H9 (cell line): ENCODE data around the gene KRT86. TPM values are rescaled to one million over a fixed set of nuclear protein-coding genes. Genes with fewer than 3 reads are reported as not detected.

Experiments
- DNase-seq: peaks from one replicate; pipeline ENCODE4 v3.0.0-alpha.2; 2017
- H2AFZ ChIP-seq: one replicate; pipeline ENCODE4 v1.6.1; 2013; ENCODE audit warnings: mild to moderate bottlenecking, low read length, control low read depth, moderate library complexity
- H2AK5ac ChIP-seq: 2 replicates; pipeline ENCODE4 v1.6.1; 2013; ENCODE audit warnings: low read length, control low read depth, mixed read lengths; ENCODE audit not compliant: insufficient read length
- H2BK120ac ChIP-seq: one replicate; pipeline ENCODE4 v1.6.1; 2013; ENCODE audit warnings: low read depth, mild to moderate bottlenecking, low read length, control low read depth, inconsistent platforms; ENCODE audit not compliant: poor library complexity, severe bottlenecking
- H2BK12ac ChIP-seq: 2 replicates; pipeline ENCODE4 v1.6.1; 2013; ENCODE audit warnings: low read length, control low read depth, mixed read lengths, low read depth; ENCODE audit not compliant: insufficient read length
- H2BK15ac ChIP-seq: 2 replicates; pipeline ENCODE4 v1.6.1; 2013; ENCODE audit warnings: low read depth, low read length, control low read depth
- H2BK20ac ChIP-seq: one replicate; pipeline ENCODE4 v1.6.1; 2013; ENCODE audit warnings: low read depth, mild to moderate bottlenecking, low read length, control low read depth, inconsistent platforms; ENCODE audit not compliant: poor library complexity, severe bottlenecking
- H2BK5ac ChIP-seq: 2 replicates; pipeline ENCODE4 v1.6.1; 2013; ENCODE audit warnings: low read length, control low read depth, mixed read lengths; ENCODE audit not compliant: insufficient read length
- H3K14ac ChIP-seq: 2 replicates; pipeline ENCODE4 v1.6.1; 2013; ENCODE audit warnings: low read length, control low read depth; ENCODE audit not compliant: insufficient read depth
- H3K18ac ChIP-seq: 2 replicates; pipeline ENCODE4 v1.6.1; 2013; ENCODE audit warnings: low read depth, mild to moderate bottlenecking, mixed read lengths, low read length, control low read depth; ENCODE audit not compliant: insufficient read length
- H3K23ac ChIP-seq: 2 replicates; pipeline ENCODE4 v1.6.1; 2013; ENCODE audit warnings: low read length, control low read depth, mixed read lengths, low read depth; ENCODE audit not compliant: insufficient read length
- H3K23me2 ChIP-seq: 2 replicates; pipeline ENCODE4 v1.6.1; 2013; ENCODE audit warnings: low read depth, mild to moderate bottlenecking, mixed read lengths, low read length, control low read depth; ENCODE audit not compliant: insufficient read length, poor library complexity, severe bottlenecking
- H3K27ac ChIP-seq: 2 replicates; pipeline ENCODE4 v1.5.1; 2013; ENCODE audit warnings: low read length, control low read depth, mixed read lengths, low read depth; ENCODE audit not compliant: insufficient read length
- H3K27me3 ChIP-seq: 2 replicates; pipeline ENCODE4 v1.6.1; 2013; ENCODE audit warnings: low read length, control low read depth, inconsistent platforms; ENCODE audit not compliant: insufficient read depth
- H3K4ac ChIP-seq: 2 replicates; pipeline ENCODE4 v1.6.1; 2013; ENCODE audit warnings: low read depth, mild to moderate bottlenecking, control low read depth, inconsistent platforms, low read length, moderate library complexity
- H3K4me1 ChIP-seq: 2 replicates; pipeline ENCODE4 v1.6.1; 2013; ENCODE audit warnings: low read length, control low read depth, inconsistent platforms; ENCODE audit not compliant: insufficient read depth
- H3K4me2 ChIP-seq: 2 replicates; pipeline ENCODE4 v1.6.1; 2013; ENCODE audit warnings: low read length, control low read depth, mixed read lengths; ENCODE audit not compliant: insufficient read length, insufficient read depth
- H3K56ac ChIP-seq: 2 replicates; pipeline ENCODE4 v1.6.1; 2013; ENCODE audit warnings: low read depth, mild to moderate bottlenecking, mixed read lengths, low read length, control low read depth; ENCODE audit not compliant: insufficient read length
- H3K79me1 ChIP-seq: 2 replicates; pipeline ENCODE4 v1.6.1; 2013; ENCODE audit warnings: low read depth, mild to moderate bottlenecking, moderate library complexity, low read length, control low read depth, inconsistent platforms; ENCODE audit not compliant: insufficient read depth, poor library complexity, severe bottlenecking
- H3K79me2 ChIP-seq: 2 replicates; pipeline ENCODE4 v1.6.1; 2013; ENCODE audit warnings: low read length, control low read depth, inconsistent platforms; ENCODE audit not compliant: insufficient read depth
- H3K9ac ChIP-seq: 2 replicates; pipeline ENCODE4 v1.6.1; 2013; ENCODE audit warnings: low read length, control low read depth, mixed read lengths; ENCODE audit not compliant: insufficient read length; ENCODE audit errors: extremely low read depth
- H3K9me3 ChIP-seq: one replicate; pipeline ENCODE4 v1.6.1; 2013; ENCODE audit warnings: low read depth, low read length, inconsistent platforms; ENCODE audit not compliant: control insufficient read depth
- H3T11ph ChIP-seq: one replicate; pipeline ENCODE4 v1.6.1; 2013; ENCODE audit warnings: mild to moderate bottlenecking, low read length, control low read depth, inconsistent platforms
- H4K20me1 ChIP-seq: one replicate; pipeline ENCODE4 v1.6.1; 2013; ENCODE audit not compliant: control insufficient read depth, insufficient read length, insufficient read depth
- H4K5ac ChIP-seq: 2 replicates; pipeline ENCODE4 v1.6.1; 2013; ENCODE audit warnings: low read depth, mild to moderate bottlenecking, mixed read lengths, low read length, control low read depth; ENCODE audit not compliant: insufficient read length
- H4K8ac ChIP-seq: replicated peaks from 2 replicates; pipeline ENCODE4 v1.6.1; 2013; ENCODE audit warnings: low read length, control low read depth, mixed read lengths, low read depth; ENCODE audit not compliant: insufficient read length
- H4K91ac ChIP-seq: 2 replicates; pipeline ENCODE4 v1.6.1; 2013; ENCODE audit warnings: low read depth, mild to moderate bottlenecking, moderate library complexity, mixed read lengths, low read length, control low read depth; ENCODE audit not compliant: insufficient read length
- H3K27ac Mint-ChIP-seq, 3 experiments: 2 replicates in 2 of 3; 3 replicates in 1 of 3; pipeline ENCODE4 v1.8.0; 2020 to 2021; ENCODE audit warnings: mixed read lengths in 3 of 3, mild to moderate bottlenecking in 1 of 3, moderate library complexity in 1 of 3
- H3K27me3 Mint-ChIP-seq: 2 replicates; pipeline ENCODE4 v1.8.0; 2021; ENCODE audit warnings: low read depth, mild to moderate bottlenecking, moderate library complexity, mixed read lengths
- H3K36me3 Mint-ChIP-seq, 3 experiments: 2 replicates in 2 of 3; 3 replicates in 1 of 3; pipeline ENCODE4 v1.8.0; 2020 to 2021; ENCODE audit warnings: low read depth in 3 of 3, mixed read lengths in 3 of 3; ENCODE audit not compliant: insufficient read depth in 1 of 3
- H3K4me1 Mint-ChIP-seq, 2 experiments: 2 replicates each; pipeline ENCODE4 v1.8.0; 2020; ENCODE audit warnings: mixed read lengths in 2 of 2
- H3K4me3 Mint-ChIP-seq, 2 experiments: 2 replicates in 1 of 2; 3 replicates in 1 of 2; pipeline ENCODE4 v1.8.0; 2020 to 2021; ENCODE audit warnings: mild to moderate bottlenecking in 2 of 2, mixed read lengths in 2 of 2, moderate library complexity in 1 of 2
- H3K9me3 Mint-ChIP-seq, 2 experiments: 2 replicates in 1 of 2; 3 replicates in 1 of 2; pipeline ENCODE4 v1.8.0; 2020; ENCODE audit warnings: mild to moderate bottlenecking in 2 of 2, mixed read lengths in 2 of 2, moderate library complexity in 1 of 2
- WGBS: extraction: QIAGEN DNeasy Blood & Tissue Kit; methylation state at CpG from one replicate; pipeline ENCODE4 v1.1.7; 2013; ENCODE audit warnings: missing lambda C conversion rate, low lambda C conversion rate, mixed read lengths; ENCODE audit not compliant: insufficient read length; ENCODE audit errors: extremely low coverage; 5-methylcytosine and 5-hydroxymethylcytosine counted together
- total RNA-seq: library from RNA; stranded (reverse); gene quantifications from 2 replicates; pipeline ENCODE4 v1.2.1, GENCODE V29; 2021
- TF ChIP-seq, protein P1 (sequence below): fragments of 200-600 bp; sonication (generic); conservative IDR thresholded peaks from 3 replicates; pipeline ENCODE4 v1.8.0; 2021; ENCODE audit warnings: antibody characterized with exemption, mild to moderate bottlenecking

The KRT86 gene
- total RNA-seq, 1 experiment from 2014 or later = not detected

DNA sequence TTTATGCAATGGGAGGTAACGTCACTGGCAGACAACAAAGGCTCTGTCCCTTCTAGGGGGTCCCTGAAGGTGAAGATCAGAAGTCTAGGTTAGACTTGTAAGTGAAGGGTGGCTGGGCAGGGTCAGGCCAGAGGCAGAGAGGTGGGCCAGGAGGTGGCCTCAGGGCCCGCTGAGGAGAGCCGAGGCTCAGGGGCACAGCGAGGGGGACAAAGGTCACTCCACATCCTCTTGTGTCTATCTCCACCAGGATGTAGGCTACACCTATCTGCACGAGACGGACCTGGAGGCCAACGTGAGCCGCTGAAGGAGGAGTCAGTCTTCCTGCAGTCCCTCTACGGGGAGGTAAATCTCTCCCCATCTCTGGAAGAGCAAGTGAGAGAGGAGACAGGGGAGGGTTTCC is 72.6 kb downstream of the KRT86 start:
- Histone ChIP-seq H3T11ph (no peak overlapping the region), H3K4ac (no peak overlapping the region), H2BK5ac (no peak overlapping the region), H3K27me3 (no peaks in the 10 kb centered on the region), H3K27ac (no peak overlapping the region), H2AK5ac (no peak overlapping the region), H4K5ac (no peak overlapping the region), H2BK15ac (no peak overlapping the region), H3K79me1 (no peaks in the 10 kb centered on the region), H4K20me1 (no peaks in the 10 kb centered on the region), H3K14ac (no peak overlapping the region), H2AFZ (no peak overlapping the region), H3K9me3 (no peaks in the 10 kb centered on the region), H2BK12ac (no peak overlapping the region), H2BK20ac (no peak overlapping the region), H3K56ac (no peak overlapping the region), H2BK120ac (no peak overlapping the region), H4K91ac (no peak overlapping the region), H3K4me2 (no peak overlapping the region), H3K4me1 (no peaks in the 10 kb centered on the region), H3K23me2 (no peaks in the 10 kb centered on the region), H4K8ac (no peak overlapping the region), H3K79me2 (no peaks in the 10 kb centered on the region), H3K18ac (no peak overlapping the region), H3K23ac (no peak overlapping the region), H3K9ac (no peak overlapping the region)
- WGBS = no CpG with 5 or more reads among the region's 9 CpGs
- DNase-seq = no peak
- Mint-ChIP-seq H3K27ac (no peak overlapping the region), H3K36me3 (no peaks in the 10 kb centered on the region), H3K9me3 (peaks cover 5 to 7% of the 10 kb centered on the region in 2 experiments; a peak in 2 of 5 replicates), H3K4me1 (no peaks in the 10 kb centered on the region), H3K27me3 (peaks cover 6% of the 10 kb centered on the region), H3K4me3 (no peak overlapping the region)
- TF ChIP-seq, protein P1, sequence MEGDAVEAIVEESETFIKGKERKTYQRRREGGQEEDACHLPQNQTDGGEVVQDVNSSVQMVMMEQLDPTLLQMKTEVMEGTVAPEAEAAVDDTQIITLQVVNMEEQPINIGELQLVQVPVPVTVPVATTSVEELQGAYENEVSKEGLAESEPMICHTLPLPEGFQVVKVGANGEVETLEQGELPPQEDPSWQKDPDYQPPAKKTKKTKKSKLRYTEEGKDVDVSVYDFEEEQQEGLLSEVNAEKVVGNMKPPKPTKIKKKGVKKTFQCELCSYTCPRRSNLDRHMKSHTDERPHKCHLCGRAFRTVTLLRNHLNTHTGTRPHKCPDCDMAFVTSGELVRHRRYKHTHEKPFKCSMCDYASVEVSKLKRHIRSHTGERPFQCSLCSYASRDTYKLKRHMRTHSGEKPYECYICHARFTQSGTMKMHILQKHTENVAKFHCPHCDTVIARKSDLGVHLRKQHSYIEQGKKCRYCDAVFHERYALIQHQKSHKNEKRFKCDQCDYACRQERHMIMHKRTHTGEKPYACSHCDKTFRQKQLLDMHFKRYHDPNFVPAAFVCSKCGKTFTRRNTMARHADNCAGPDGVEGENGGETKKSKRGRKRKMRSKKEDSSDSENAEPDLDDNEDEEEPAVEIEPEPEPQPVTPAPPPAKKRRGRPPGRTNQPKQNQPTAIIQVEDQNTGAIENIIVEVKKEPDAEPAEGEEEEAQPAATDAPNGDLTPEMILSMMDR = no peak
